HepG2 (cell line): Measurements from ENCODE around the gene TEX22. TPM values are rescaled to one million over a fixed set of nuclear protein-coding genes. Genes with fewer than 3 reads are reported as not detected.

Experiments used
- ATAC-seq: fragments of 200-7000 bp; cut with Tn5 transposase; 3 replicates; pipeline ENCODE4 v1.9.1; 2020; ENCODE audit warnings: mild to moderate bottlenecking, moderate library complexity
- BruUV-seq: library from RNA; stranded (reverse); fragments of 400-500 nt; replicated peaks from 2 replicates; lab custom pipeline; 2021; lab: Mats Ljungman, UMichigan
- CTCF ChIA-PET: fragments of 300-600 bp; formaldehyde crosslinking; extraction: SDS; loops from one replicate; lab custom pipeline; 2021; ENCODE audit warnings: low total read pairs, inconsistent platforms, low intra/inter-chr PET ratio; lab: Yijun Ruan, JAX
- POLR2A ChIA-PET: fragments of 350-600 bp; sonication (Branson Sonifier 250); formaldehyde crosslinking; loops from one replicate; lab custom pipeline; 2020; ENCODE audit warnings: antibody characterized with exemption, inconsistent platforms; lab: Yijun Ruan, JAX
- DNase-seq: peaks from one replicate; pipeline ENCODE4 v3.0.0-alpha.2; 2015; ENCODE audit warnings: low spot score
- FAIRE-seq: peaks from 3 replicates; lab custom pipeline; 2011; peaks lifted over from hg19 to GRCh38; lab: Jason Lieb, UNC
- H2AFZ ChIP-seq: one replicate; pipeline ENCODE4 v1.6.1; 2011; ENCODE audit warnings: low read length, inconsistent platforms
- H3K27ac ChIP-seq: fragments of 300-600 bp; 3 replicates; pipeline ENCODE4 v1.8.0; 2011; ENCODE audit warnings: mixed run types, mild to moderate bottlenecking, mixed read lengths, low read length, inconsistent platforms; ENCODE audit not compliant: insufficient read depth; ENCODE audit errors: extremely low read length
- H3K27me3 ChIP-seq, 2 experiments: fragments of 200-600 bp in 1 of 2; 2 replicates in 1 of 2; 3 replicates in 1 of 2; pipeline versions ENCODE4 v1.6.0 to v1.8.0; 2011; ENCODE audit warnings: low read length in 2 of 2, mild to moderate bottlenecking in 2 of 2, moderate library complexity in 2 of 2, inconsistent platforms in 1 of 2; ENCODE audit not compliant: insufficient read depth in 2 of 2, control insufficient read depth in 1 of 2
- H3K36me3 ChIP-seq, 2 experiments: fragments of 200-600 bp in 1 of 2; replicated peaks in 1 of 2; 2 replicates in 1 of 2; 3 replicates in 1 of 2; pipeline versions ENCODE4 v1.5.1 to v1.8.0; 2011; ENCODE audit warnings: low read length in 2 of 2, inconsistent platforms in 1 of 2; ENCODE audit not compliant: insufficient read depth in 2 of 2, control insufficient read depth in 1 of 2
- H3K4me1 ChIP-seq: 2 replicates; pipeline ENCODE4 v1.5.1; 2012; ENCODE audit warnings: low read length, inconsistent platforms; ENCODE audit not compliant: insufficient read depth
- H3K4me2 ChIP-seq: 2 replicates; pipeline ENCODE4 v1.6.0; 2011; ENCODE audit warnings: low read depth, low read length, inconsistent platforms
- H3K4me3 ChIP-seq, 3 experiments: fragments of 200-600 bp in 1 of 3; sonication (generic), shearing (Covaris generic) in 1 of 3; replicated peaks in 1 of 3; 2 replicates each; pipeline ENCODE4 v1.5.1; 2011 to 2016; ENCODE audit warnings: low read length in 3 of 3, inconsistent platforms in 2 of 3, low read depth in 2 of 3, mild to moderate bottlenecking in 2 of 3, control low read depth in 1 of 3, mixed read lengths in 1 of 3; ENCODE audit not compliant: insufficient read depth in 1 of 3
- H3K79me2 ChIP-seq: one replicate; pipeline ENCODE4 v1.6.1; 2011; ENCODE audit warnings: low read length, inconsistent platforms; ENCODE audit not compliant: insufficient read depth
- H3K9ac ChIP-seq: 2 replicates; pipeline ENCODE4 v1.6.0; 2011; ENCODE audit warnings: mild to moderate bottlenecking, low read depth, low read length, inconsistent platforms; ENCODE audit not compliant: insufficient read depth
- H3K9me3 ChIP-seq: 2 replicates; pipeline ENCODE4 v1.5.1; 2012; ENCODE audit warnings: mild to moderate bottlenecking, low read length
- H4K20me1 ChIP-seq: 2 replicates; pipeline ENCODE4 v1.6.0; 2011; ENCODE audit warnings: inconsistent platforms, mild to moderate bottlenecking, low read length, moderate library complexity; ENCODE audit not compliant: insufficient read depth
- POLR2A ChIP-seq, 2 experiments: IDR thresholded peaks; 2 replicates each; pipeline ENCODE4 v1.6.1; 2011; ENCODE audit warnings: low read depth in 2 of 2, low read length in 2 of 2, mild to moderate bottlenecking in 1 of 2, moderate library complexity in 1 of 2; ENCODE audit not compliant: insufficient read depth in 1 of 2
- PPARG ChIP-seq: conservative IDR thresholded peaks from 2 replicates; pipeline ENCODE4 v1.6.1; 2016; ENCODE audit warnings: missing biosample characterization, missing genetic modification reagents
- RARG ChIP-seq: sonication (generic); formaldehyde crosslinking; IDR thresholded peaks from 2 replicates; pipeline ENCODE4 v1.4.0; 2020; ENCODE audit warnings: low read depth, mild to moderate bottlenecking, missing genetic modification reagents
- ZMYM2 ChIP-seq: sonication (generic); formaldehyde crosslinking; IDR thresholded peaks from 2 replicates; pipeline ENCODE4 v1.8.0; 2022; ENCODE audit warnings: mild to moderate bottlenecking, missing genetic modification reagents
- ZNF205 ChIP-seq: IDR thresholded peaks from 2 replicates; pipeline ENCODE4 v1.6.1; 2018; ENCODE audit warnings: missing biosample characterization, missing genetic modification reagents
- ZNF589 ChIP-seq: sonication (generic); formaldehyde crosslinking; conservative IDR thresholded peaks from 2 replicates; pipeline ENCODE4 v1.8.0; 2022; ENCODE audit warnings: mild to moderate bottlenecking, moderate library complexity, missing genetic modification reagents
- ZNF777 ChIP-seq: sonication (generic); formaldehyde crosslinking; IDR thresholded peaks from 2 replicates; pipeline ENCODE4 v1.4.0; 2020; ENCODE audit warnings: missing genetic modification reagents
- ZNF83 ChIP-seq: sonication (generic); formaldehyde crosslinking; IDR thresholded peaks from 2 replicates; pipeline ENCODE4 v1.4.0; 2020; ENCODE audit warnings: missing genetic modification reagents, mild to moderate bottlenecking, borderline replicate concordance
- WGBS: methylation state at CpG from one replicate; pipeline ENCODE4 v1.1.6; 2017; ENCODE audit warnings: low lambda C conversion rate; 5-methylcytosine and 5-hydroxymethylcytosine counted together
- in situ Hi-C: cut with HindIII; loops from 2 replicates; pipeline ENCODE4 v1.10.0; 2017; ENCODE audit warnings: low pct_unique_long_range_greater_than_20kb; ENCODE audit not compliant: extremely low pct_ligation_motif_present
- intact Hi-C: fragments of 100-400 bp; cut with micrococcal nuclease; formaldehyde crosslinking; loops from one replicate; pipeline ENCODE4 v1.10.0; 2022; ENCODE audit not compliant: unreplicated experiment
- polyA plus RNA-seq, 8 experiments: library from polyadenylated mRNA; depleted of rRNA in 3 of 8; stranded (reverse) in 7 of 8; unstranded in 1 of 8; fragments of >200 nt; fragmentation: Illumina TruSeq in 4 of 8; extraction: Trizol in 4 of 8; gene quantifications; 2 replicates each; pipeline versions ENCODE4 v1.2.1 to v1.2.3, GENCODE V29; 2011 to 2016; ENCODE audit warnings: low read depth in 4 of 8, missing spikeins in 1 of 8, mixed read lengths in 1 of 8; ENCODE audit not compliant: insufficient read depth in 1 of 8
- total RNA-seq, 5 experiments: library from RNA; depleted of rRNA; stranded (reverse); fragments of >200 nt; fragmentation: Illumina TruSeq; extraction: Trizol; gene quantifications; 2 replicates each; pipeline ENCODE4 v1.2.3, GENCODE V29; 2016; ENCODE audit warnings: low read depth in 1 of 5
- TF ChIP-seq, protein P1 (sequence below): sonication (generic); formaldehyde crosslinking; IDR thresholded peaks from 2 replicates; pipeline ENCODE4 v1.4.0; 2020; ENCODE audit warnings: missing genetic modification reagents
- TF ChIP-seq, protein P2 (sequence below), 2 experiments: sonication (generic) in 1 of 2; formaldehyde crosslinking in 1 of 2; IDR thresholded peaks; 2 replicates each; pipeline versions ENCODE4 v1.4.0 to v1.6.1; 2016 to 2020; ENCODE audit warnings: borderline replicate concordance in 1 of 2, low read depth in 1 of 2, mild to moderate bottlenecking in 1 of 2, missing genetic modification reagents in 1 of 2
- TF ChIP-seq, protein P3 (sequence below): sonication (generic); formaldehyde crosslinking; IDR thresholded peaks from 2 replicates; pipeline ENCODE4 v1.5.0; 2020; ENCODE audit warnings: mild to moderate bottlenecking, missing genetic modification reagents

Gene TEX22
- total and polyA plus RNA-seq, 2 of the 13 experiments (the other 11 are each of a cell fraction or from before 2014, with no cell fraction given): 0.07 to 0.27 TPM

DNA sequence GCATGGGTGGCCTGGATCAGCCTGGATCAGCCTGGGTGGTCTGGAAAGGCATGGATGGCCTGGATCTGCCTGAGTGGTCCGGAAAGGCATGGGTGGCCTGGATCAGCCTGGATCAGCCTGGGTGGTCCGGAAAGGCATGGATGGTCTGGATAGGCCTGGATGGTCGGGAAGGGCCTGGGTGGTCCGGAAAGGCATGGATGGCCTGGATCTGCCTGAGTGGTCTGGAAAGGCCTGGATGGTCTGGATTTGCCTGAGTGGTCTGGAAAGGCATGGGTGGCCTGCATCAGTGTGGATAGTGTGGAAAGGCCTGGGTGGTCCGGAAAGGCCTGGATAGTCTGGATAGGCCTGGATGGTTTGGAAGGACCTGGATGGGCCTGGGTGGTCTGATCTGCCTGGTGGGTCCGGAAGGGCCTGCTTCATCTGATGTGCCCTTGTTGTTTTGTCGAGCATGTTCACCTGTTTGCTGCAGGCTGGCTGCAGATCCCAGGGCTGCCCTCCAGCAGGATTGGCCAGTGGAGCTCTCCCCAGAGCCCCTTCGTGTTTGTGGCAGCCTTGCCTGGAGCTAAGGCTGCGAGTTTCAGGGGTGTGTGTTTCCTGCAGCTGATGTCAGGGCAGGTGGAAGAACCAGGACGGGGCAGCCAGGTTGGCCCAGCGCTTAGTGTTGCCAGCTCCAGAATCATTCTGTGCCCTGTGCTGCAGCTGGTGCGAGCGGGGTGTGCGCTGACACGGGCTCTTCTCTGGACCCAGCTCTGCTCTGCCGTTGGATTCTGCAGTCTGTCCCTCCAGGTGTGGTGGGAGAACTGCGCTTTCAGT, 19.3 kb upstream of the TEX22 start:
- Histone ChIP-seq H3K9me3 (no peaks in the 10 kb centered on the region), H3K4me1 (no peaks in the 10 kb centered on the region), H3K9ac (no peak overlapping the region), H3K79me2 (no peaks in the 10 kb centered on the region), H2AFZ (no peak overlapping the region), H3K4me2 (no peak overlapping the region), H3K27me3 (no peaks in the 10 kb centered on the region), H3K4me3 (no peak overlapping the region), H3K27ac (no peak overlapping the region), H3K36me3 (no peaks in the 10 kb centered on the region), H4K20me1 (no peaks in the 10 kb centered on the region)
- BruUV-seq: no TSS peak
- ATAC-seq: no peak
- ChIA-PET CTCF (no interaction called here), POLR2A (no interaction called here)
- DNase-seq: no peak
- no peak for FAIRE-seq
- WGBS: 92% methylated on average over 4 of the region's 17 CpGs
- TF ChIP-seq POLR2A (IDR thresholded peaks at IDR 0.05; ENCODE audit: insufficient read depth in 1 of 2, low read depth in 2 of 2, low read length in 2 of 2): no peak
- TF ChIP-seq ZNF589 (CRISPR knock-in tag): no peak
- TF ChIP-seq, protein P1, sequence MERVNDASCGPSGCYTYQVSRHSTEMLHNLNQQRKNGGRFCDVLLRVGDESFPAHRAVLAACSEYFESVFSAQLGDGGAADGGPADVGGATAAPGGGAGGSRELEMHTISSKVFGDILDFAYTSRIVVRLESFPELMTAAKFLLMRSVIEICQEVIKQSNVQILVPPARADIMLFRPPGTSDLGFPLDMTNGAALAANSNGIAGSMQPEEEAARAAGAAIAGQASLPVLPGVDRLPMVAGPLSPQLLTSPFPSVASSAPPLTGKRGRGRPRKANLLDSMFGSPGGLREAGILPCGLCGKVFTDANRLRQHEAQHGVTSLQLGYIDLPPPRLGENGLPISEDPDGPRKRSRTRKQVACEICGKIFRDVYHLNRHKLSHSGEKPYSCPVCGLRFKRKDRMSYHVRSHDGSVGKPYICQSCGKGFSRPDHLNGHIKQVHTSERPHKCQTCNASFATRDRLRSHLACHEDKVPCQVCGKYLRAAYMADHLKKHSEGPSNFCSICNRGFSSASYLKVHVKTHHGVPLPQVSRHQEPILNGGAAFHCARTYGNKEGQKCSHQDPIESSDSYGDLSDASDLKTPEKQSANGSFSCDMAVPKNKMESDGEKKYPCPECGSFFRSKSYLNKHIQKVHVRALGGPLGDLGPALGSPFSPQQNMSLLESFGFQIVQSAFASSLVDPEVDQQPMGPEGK (CRISPR knock-in tag): no peak
- TF ChIP-seq ZNF777 (CRISPR knock-in tag): no peak
- TF ChIP-seq, protein P2, sequence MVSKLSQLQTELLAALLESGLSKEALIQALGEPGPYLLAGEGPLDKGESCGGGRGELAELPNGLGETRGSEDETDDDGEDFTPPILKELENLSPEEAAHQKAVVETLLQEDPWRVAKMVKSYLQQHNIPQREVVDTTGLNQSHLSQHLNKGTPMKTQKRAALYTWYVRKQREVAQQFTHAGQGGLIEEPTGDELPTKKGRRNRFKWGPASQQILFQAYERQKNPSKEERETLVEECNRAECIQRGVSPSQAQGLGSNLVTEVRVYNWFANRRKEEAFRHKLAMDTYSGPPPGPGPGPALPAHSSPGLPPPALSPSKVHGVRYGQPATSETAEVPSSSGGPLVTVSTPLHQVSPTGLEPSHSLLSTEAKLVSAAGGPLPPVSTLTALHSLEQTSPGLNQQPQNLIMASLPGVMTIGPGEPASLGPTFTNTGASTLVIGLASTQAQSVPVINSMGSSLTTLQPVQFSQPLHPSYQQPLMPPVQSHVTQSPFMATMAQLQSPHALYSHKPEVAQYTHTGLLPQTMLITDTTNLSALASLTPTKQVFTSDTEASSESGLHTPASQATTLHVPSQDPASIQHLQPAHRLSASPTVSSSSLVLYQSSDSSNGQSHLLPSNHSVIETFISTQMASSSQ (IDR thresholded peaks at IDR 0.05; ENCODE audit: low read depth): no peak
- TF ChIP-seq, protein P2 (CRISPR knock-in tag; IDR thresholded peaks at IDR 0.05; ENCODE audit: borderline replicate concordance): no peak
- TF ChIP-seq PPARG: no peak
- no peak for TF ChIP-seq ZNF205 (CRISPR knock-in tag)
- TF ChIP-seq, protein P3, sequence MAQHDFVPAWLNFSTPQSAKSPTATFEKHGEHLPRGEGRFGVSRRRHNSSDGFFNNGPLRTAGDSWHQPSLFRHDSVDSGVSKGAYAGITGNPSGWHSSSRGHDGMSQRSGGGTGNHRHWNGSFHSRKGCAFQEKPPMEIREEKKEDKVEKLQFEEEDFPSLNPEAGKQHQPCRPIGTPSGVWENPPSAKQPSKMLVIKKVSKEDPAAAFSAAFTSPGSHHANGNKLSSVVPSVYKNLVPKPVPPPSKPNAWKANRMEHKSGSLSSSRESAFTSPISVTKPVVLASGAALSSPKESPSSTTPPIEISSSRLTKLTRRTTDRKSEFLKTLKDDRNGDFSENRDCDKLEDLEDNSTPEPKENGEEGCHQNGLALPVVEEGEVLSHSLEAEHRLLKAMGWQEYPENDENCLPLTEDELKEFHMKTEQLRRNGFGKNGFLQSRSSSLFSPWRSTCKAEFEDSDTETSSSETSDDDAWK (CRISPR knock-in tag): no peak
- no peak for TF ChIP-seq ZNF83
- TF ChIP-seq RARG (CRISPR knock-in tag): no peak
- TF ChIP-seq ZMYM2 (CRISPR knock-in tag): no peak
- intact Hi-C loops: no loop called here
- in situ Hi-C loops: loop anchor here (5.0 kb wide), 2 partner anchors 108 to 153 kb away; partner anchors contain the start of gene CRIP1
